Ovary (tissue), 3 donors: Measurements from ENCODE around the gene ARL2BP.
"Not testable (repeated sequence)": the region's sequence is repeated elsewhere in the genome, so short reads cannot be mapped to it uniquely, and the experiment has no call there.

Experiments
- EP300 ChIP-seq: sonication (generic); formaldehyde crosslinking; IDR thresholded peaks from one replicate; pipeline ENCODE4 v1.6.1; 2017; ENCODE audit warnings: antibody characterized with exemption
- TF ChIP-seq, protein P1 (sequence below), 3 donors: fragments of 450-650 bp in 2 of 3; fragments of 200-600 bp in 1 of 3; IDR thresholded peaks; one replicate each; pipeline versions ENCODE4 v1.5.1 to v1.8.0; 2016 to 2022; ENCODE audit warnings: antibody characterized with exemption in 3 of 3, mild to moderate bottlenecking in 1 of 3
- donor health status: DM: no; HTN: no; CAD: no.

DNA sequence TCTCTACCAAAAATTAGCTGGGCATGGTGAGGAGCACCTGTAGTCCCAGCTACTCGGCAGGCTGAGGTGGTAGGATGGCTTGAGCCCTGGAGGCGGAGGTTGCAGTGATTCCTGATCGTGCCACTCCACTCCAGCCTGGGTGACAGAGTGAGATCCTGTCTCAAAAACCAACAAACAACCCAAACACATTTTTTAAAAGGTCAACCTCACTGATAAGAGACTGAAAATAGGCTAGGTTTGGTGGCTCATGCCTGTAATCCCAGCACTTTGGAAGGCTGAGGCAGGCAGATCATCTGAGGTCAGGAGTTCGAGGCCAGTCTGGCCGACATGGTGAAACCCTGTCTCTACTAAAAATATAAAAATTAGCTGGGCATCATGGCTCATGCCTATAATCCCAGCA lies 30.9 kb downstream of the ARL2BP start:
- TF ChIP-seq, protein P1, sequence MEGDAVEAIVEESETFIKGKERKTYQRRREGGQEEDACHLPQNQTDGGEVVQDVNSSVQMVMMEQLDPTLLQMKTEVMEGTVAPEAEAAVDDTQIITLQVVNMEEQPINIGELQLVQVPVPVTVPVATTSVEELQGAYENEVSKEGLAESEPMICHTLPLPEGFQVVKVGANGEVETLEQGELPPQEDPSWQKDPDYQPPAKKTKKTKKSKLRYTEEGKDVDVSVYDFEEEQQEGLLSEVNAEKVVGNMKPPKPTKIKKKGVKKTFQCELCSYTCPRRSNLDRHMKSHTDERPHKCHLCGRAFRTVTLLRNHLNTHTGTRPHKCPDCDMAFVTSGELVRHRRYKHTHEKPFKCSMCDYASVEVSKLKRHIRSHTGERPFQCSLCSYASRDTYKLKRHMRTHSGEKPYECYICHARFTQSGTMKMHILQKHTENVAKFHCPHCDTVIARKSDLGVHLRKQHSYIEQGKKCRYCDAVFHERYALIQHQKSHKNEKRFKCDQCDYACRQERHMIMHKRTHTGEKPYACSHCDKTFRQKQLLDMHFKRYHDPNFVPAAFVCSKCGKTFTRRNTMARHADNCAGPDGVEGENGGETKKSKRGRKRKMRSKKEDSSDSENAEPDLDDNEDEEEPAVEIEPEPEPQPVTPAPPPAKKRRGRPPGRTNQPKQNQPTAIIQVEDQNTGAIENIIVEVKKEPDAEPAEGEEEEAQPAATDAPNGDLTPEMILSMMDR (IDR thresholded peaks at IDR 0.05): not testable (repeated sequence)
- not testable (repeated sequence) for TF ChIP-seq EP300
